Nephron progenitor cell (in vitro differentiated cells): ENCODE measurements around the gene MUC12.

Experiments used
- DNase-seq: peaks from one replicate; pipeline ENCODE4 v3.0.0; 2021
- H3K27ac Mint-ChIP-seq: 2 replicates; pipeline ENCODE4 v1.8.0; 2021; ENCODE audit warnings: mild to moderate bottlenecking, moderate library complexity, mixed read lengths
- H3K27me3 Mint-ChIP-seq: 2 replicates; pipeline ENCODE4 v1.8.0; 2021; ENCODE audit warnings: mild to moderate bottlenecking, low read depth, mixed read lengths; ENCODE audit not compliant: poor library complexity
- H3K36me3 Mint-ChIP-seq: 2 replicates; pipeline ENCODE4 v1.8.0; 2021; ENCODE audit warnings: low read depth, mixed read lengths
- H3K4me1 Mint-ChIP-seq: 2 replicates; pipeline ENCODE4 v1.8.0; 2021; ENCODE audit warnings: mixed read lengths
- H3K4me3 Mint-ChIP-seq: 2 replicates; pipeline ENCODE4 v1.8.0; 2021; ENCODE audit warnings: mild to moderate bottlenecking, moderate library complexity, mixed read lengths
- H3K9me3 Mint-ChIP-seq: 2 replicates; pipeline ENCODE4 v1.8.0; 2021; ENCODE audit warnings: mild to moderate bottlenecking, moderate library complexity, mixed read lengths
- TF ChIP-seq, protein P1 (sequence below): fragments of 200-600 bp; sonication (generic); IDR thresholded peaks from 2 replicates; pipeline ENCODE4 v1.5.0; 2021; ENCODE audit warnings: antibody characterized with exemption

Gene MUC12

DNA sequence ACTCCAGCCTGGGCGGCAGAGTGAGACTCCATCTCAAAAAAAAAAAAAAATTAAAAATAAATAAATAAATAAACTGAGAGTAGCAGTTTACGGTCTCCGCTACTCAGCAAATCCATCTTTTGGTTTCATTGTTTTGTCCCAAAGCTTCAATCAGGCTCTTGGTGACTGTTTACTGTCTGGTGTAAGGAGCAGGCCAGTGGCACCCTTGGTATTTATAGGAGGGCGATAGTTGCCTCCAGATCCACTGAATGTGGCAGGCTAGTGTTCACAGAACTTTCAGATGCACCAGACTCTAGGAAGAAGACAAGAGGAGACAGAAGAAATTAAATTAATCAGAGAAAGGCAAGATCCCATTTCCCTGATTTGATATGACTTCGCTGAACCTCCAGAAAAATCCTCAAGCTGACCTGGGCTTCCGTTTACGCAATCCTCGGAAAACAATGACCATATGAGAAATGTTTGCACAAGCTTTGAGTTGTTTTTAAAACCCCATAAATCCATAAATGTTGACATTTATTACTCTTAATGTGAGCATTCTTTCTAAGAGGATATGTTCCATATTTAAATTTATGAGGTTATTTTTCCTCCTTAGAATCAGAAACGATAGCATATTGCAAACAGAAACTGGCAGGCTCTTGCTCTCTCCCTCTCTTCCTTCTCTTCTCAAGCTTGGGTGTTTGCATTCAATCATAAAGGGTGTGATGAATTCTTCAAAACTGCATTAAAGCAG is 27.2 kb upstream of the MUC12 start:
- Mint-ChIP-seq H3K4me1 (no peaks in the 10 kb centered on the region), H3K27me3 (peaks cover 13% of the 10 kb centered on the region), H3K9me3 (peaks cover 17% of the 10 kb centered on the region), H3K4me3 (no peak overlapping the region), H3K36me3 (no peaks in the 10 kb centered on the region), H3K27ac (no peak overlapping the region)
- TF ChIP-seq, protein P1, sequence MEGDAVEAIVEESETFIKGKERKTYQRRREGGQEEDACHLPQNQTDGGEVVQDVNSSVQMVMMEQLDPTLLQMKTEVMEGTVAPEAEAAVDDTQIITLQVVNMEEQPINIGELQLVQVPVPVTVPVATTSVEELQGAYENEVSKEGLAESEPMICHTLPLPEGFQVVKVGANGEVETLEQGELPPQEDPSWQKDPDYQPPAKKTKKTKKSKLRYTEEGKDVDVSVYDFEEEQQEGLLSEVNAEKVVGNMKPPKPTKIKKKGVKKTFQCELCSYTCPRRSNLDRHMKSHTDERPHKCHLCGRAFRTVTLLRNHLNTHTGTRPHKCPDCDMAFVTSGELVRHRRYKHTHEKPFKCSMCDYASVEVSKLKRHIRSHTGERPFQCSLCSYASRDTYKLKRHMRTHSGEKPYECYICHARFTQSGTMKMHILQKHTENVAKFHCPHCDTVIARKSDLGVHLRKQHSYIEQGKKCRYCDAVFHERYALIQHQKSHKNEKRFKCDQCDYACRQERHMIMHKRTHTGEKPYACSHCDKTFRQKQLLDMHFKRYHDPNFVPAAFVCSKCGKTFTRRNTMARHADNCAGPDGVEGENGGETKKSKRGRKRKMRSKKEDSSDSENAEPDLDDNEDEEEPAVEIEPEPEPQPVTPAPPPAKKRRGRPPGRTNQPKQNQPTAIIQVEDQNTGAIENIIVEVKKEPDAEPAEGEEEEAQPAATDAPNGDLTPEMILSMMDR: no peak
- no peak for DNase-seq

DNA sequence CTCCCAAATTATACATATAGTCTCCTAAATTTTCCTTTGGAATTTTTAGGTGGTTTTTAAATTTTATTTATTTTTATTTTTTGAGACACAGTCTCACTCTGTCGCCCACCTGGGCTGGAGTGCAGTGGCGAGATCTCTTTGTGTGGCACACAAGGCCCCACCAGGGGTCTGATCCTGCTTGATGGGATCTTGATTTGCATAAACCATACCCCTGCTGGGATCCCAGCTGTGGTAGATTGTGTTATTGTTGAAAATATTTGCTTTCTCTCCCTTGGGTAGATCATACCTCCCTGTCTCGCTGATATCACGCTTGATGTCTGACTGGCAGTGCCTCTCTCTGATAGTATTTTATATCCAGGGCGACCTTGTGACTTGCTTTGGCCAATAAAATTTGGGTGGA is 25.7 kb upstream of the MUC12 start:
- DNase-seq: no peak
- Mint-ChIP-seq H3K27me3 (peaks cover 12% of the 10 kb centered on the region), H3K9me3 (peaks cover 16% of the 10 kb centered on the region), H3K4me1 (no peaks in the 10 kb centered on the region), H3K27ac (no peak overlapping the region), H3K36me3 (no peaks in the 10 kb centered on the region), H3K4me3 (no peak overlapping the region)
- TF ChIP-seq, protein P1: no peak

DNA sequence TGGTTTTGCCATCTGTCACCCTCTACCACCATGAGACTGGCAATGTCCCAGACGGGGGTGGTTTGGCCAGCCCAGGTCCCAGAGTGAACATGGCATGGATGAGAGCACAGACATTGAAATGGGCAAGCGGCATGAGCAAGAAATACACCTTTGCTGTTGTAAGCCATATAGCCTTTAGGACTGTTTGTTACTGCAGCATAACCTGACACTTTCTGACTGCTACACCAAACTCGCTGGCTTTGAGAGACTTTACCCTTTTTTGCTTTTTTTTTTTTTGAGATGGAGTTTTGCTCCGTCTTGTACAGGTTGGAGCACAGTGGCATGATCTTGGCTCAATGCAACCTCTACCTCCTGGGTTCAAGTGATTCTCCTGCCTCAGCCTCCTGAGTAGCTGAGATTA is 25.2 kb upstream of the MUC12 start:
- no peak overlapping the region for H3K27ac Mint-ChIP-seq
- peaks cover 11% of the 10 kb centered on the region for H3K9me3 Mint-ChIP-seq
- TF ChIP-seq, protein P1: no peak
- peaks cover 7% of the 10 kb centered on the region for H3K27me3 Mint-ChIP-seq
- no peak for DNase-seq
- H3K36me3 Mint-ChIP-seq: no peaks in the 10 kb centered on the region
- H3K4me1 Mint-ChIP-seq: no peaks in the 10 kb centered on the region
- H3K4me3 Mint-ChIP-seq: no peak overlapping the region

DNA sequence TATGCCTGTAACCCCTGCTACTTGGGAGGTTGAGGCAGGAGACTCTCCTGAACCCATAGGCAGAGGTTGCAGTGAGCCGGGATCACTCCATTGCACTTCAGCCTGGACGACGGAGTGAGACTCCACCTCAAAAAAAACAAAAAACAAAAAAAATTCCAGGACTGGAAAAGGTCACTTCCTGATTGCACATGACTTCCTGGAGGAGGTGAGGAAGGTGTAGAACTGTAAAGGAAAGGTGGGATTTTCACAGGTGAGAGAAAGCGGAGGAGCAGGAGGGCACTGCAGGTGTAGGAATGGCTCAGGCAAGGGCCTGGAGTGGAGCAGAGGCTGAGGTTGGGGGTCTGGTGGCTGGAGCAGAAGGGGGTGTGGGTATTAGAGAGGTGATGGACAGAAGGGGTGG is 23.3 kb upstream of the MUC12 start:
- H3K36me3 Mint-ChIP-seq: no peaks in the 10 kb centered on the region
- no peak overlapping the region for H3K27ac Mint-ChIP-seq
- H3K27me3 Mint-ChIP-seq: peaks cover 12% of the 10 kb centered on the region
- H3K9me3 Mint-ChIP-seq: peaks cover 3% of the 10 kb centered on the region
- no peak for DNase-seq
- TF ChIP-seq, protein P1: no peak
- H3K4me1 Mint-ChIP-seq: peaks cover 9% of the 10 kb centered on the region
- H3K4me3 Mint-ChIP-seq: no peak overlapping the region

DNA sequence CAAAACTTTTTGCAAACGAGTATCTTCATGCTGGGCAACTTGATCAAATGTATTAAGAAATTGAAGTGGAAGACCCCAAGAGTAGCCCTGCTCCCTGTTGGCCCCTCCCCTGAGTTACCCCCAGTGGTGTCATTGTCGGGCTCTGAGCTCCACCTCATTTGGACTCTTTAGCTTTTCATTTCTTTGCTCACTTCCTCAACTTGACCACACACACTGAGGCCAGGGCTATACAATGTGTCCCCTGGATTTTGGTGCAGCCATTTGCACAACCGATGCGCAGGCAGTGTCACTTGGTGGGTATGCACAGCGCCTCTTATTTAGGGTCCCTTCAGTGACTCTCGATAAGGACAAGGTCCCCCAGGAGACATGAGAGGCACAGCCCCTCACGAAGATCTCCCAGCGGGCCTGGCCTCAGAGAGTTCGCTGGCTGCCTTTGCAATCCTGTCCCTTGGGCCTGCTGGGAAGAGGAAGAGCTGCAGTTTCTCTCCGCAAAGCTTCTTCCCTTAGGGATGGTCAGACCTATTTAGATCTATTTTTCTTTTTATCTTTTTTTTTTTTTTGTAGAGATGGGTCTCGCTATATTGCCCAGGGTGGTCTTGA is 22.5 kb upstream of the MUC12 start:
- no peak for DNase-seq
- H3K27ac Mint-ChIP-seq: no peak overlapping the region
- H3K36me3 Mint-ChIP-seq: no peaks in the 10 kb centered on the region
- H3K4me1 Mint-ChIP-seq: peaks cover 9% of the 10 kb centered on the region
- H3K9me3 Mint-ChIP-seq: peaks cover 3% of the 10 kb centered on the region
- TF ChIP-seq, protein P1: no peak
- peaks cover 12% of the 10 kb centered on the region for H3K27me3 Mint-ChIP-seq
- H3K4me3 Mint-ChIP-seq: no peak overlapping the region

DNA sequence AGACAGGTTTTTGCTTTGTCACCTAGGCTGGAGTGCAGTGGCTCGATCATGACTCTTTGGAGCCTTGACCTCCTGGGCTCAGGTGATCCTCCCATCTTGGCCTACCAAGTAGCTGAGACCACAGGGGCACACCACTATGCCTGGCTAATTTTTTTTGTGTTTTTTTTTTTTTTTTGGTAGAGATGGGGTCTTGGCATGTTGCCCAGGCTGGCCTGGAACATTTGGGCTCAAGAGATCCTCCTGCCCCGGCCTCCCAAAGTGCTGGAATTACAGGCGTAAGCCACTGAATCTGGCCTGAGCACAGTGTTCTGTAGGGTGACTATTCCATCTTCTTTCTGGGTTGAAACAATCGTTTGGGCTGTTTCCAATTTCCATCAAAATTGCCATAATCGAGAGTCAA is 21.6 kb upstream of the MUC12 start:
- H3K4me1 Mint-ChIP-seq: peaks cover 9% of the 10 kb centered on the region
- peaks cover 3% of the 10 kb centered on the region for H3K9me3 Mint-ChIP-seq
- H3K4me3 Mint-ChIP-seq: no peak overlapping the region
- DNase-seq: no peak
- TF ChIP-seq, protein P1: no peak
- H3K27me3 Mint-ChIP-seq: peaks cover 8% of the 10 kb centered on the region
- H3K36me3 Mint-ChIP-seq: no peaks in the 10 kb centered on the region
- H3K27ac Mint-ChIP-seq: no peak overlapping the region
